Right lobe of liver (tissue), 6 donors: ENCODE measurements around the gene SLMAP. TPM values are rescaled to one million over a fixed set of nuclear protein-coding genes. Genes with fewer than 3 reads are reported as not detected.
A peak's percentile ranks its signal among the peaks of the same experiment; 100 is the strongest.
"Not testable (repeated sequence)": the region's sequence is repeated elsewhere in the genome, so short reads cannot be mapped to it uniquely, and the experiment has no call there.

Source experiments
- ATAC-seq, 4 donors: fragments of 200-7000 bp; cut with Tn5 transposase; one replicate each; pipeline ENCODE4 v1.9.1; 2020; ENCODE audit warnings: mild to moderate bottlenecking in 4 of 4, moderate library complexity in 4 of 4
- DNase-seq, 3 donors: peaks; one replicate each; pipeline ENCODE4 v3.0.0-alpha.2; 2020
- H3K27ac ChIP-seq, 3 donors: fragments of 200-600 bp; one replicate each; pipeline ENCODE4 v1.8.0; 2022
- H3K27me3 ChIP-seq, 2 donors: fragments of 200-600 bp; one replicate each; pipeline ENCODE4 v1.8.0; 2022
- H3K36me3 ChIP-seq, 4 donors: fragments of 200-600 bp; sonication (generic) in 1 of 4; one replicate each; pipeline versions ENCODE4 v1.5.1 to v1.8.0; 2017 to 2022; ENCODE audit warnings: control low read depth in 1 of 4
- H3K4me1 ChIP-seq, 4 donors: fragments of 200-600 bp; sonication (generic) in 1 of 4; one replicate each; pipeline versions ENCODE4 v1.5.1 to v1.8.0; 2017 to 2022; ENCODE audit warnings: control low read depth in 1 of 4
- H3K4me3 ChIP-seq, 3 donors: fragments of 200-600 bp; one replicate each; pipeline ENCODE4 v1.8.0; 2022
- H3K9me3 ChIP-seq, 4 donors: fragments of 200-600 bp; sonication (generic) in 1 of 4; one replicate each; pipeline versions ENCODE4 v1.5.1 to v1.8.0; 2017 to 2022; ENCODE audit warnings: control low read depth in 1 of 4
- CTCF ChIP-seq, 4 donors: fragments of 200-600 bp in 3 of 4; fragments of 450-650 bp in 1 of 4; IDR thresholded peaks; one replicate each; pipeline versions ENCODE4 v1.5.1 to v1.8.0; 2016 to 2022; ENCODE audit warnings: antibody characterized with exemption in 4 of 4, mild to moderate bottlenecking in 2 of 4
- POLR2A ChIP-seq: fragments of 450-650 bp; IDR thresholded peaks from one replicate; pipeline ENCODE4 v1.6.1; 2017; ENCODE audit warnings: antibody characterized with exemption, mild to moderate bottlenecking
- WGBS: methylation state at CpG from one replicate; pipeline ENCODE4 v1.1.6; 2018; ENCODE audit warnings: low coverage, low lambda C conversion rate; ENCODE audit not compliant: insufficient coverage; ENCODE audit errors: missing lambda C conversion rate; 5-methylcytosine and 5-hydroxymethylcytosine counted together
- intact Hi-C, 2 donors: fragments of 100-400 bp; cut with DNase I; formaldehyde crosslinking; loops; one replicate each; pipeline versions ENCODE4 v1.11.2 to v1.14.1; 2022
- total RNA-seq, 6 experiments: library from RNA; depleted of rRNA in 2 of 6; stranded (reverse); fragments of >200 nt in 2 of 6; fragmentation: NEBNext Ultra II Directional in 3 of 6; extraction: Animal tissue kit (Norgen Biotek cat#: 25700) in 3 of 6; gene quantifications; one replicate each; pipeline versions ENCODE4 v1.1.0 to v1.2.4, GENCODE V29; 2016 to 2023
- donor health status: DM: no; HTN: yes; CAD: no.
- donor health status: DM: no; HTN: no; CAD: no.
- donor health status: DM: no; HTN: no; CAD: no.
- donor health status: DM: no; HTN: yes; CAD: no.
- donor health status: DM: no; HTN: yes; CAD: no.

Gene SLMAP
- total RNA-seq, 6 experiments from 2014 or later: 21.1 to 34.9 (median 25.1) TPM

- intact Hi-C loops: no loop called here
- no CpG with 5 or more reads among the region's 4 CpGs for WGBS
These were observed 99.8 kb downstream of the SLMAP start for GRCh38 chr3:57855943-57856342.

GRCh38 chr3:57856675-57857074 is 100.6 kb downstream of the SLMAP start:
- no peak for DNase-seq
- 51% methylated on average over 2 of the region's 2 CpGs for WGBS
- intact Hi-C loops: no loop called here
- H3K36me3 ChIP-seq: peaks cover 0 to 24% (median 8%) of the 10 kb centered on the region in 4 donors
- no peaks in the 10 kb centered on the region for H3K4me1 ChIP-seq
- H3K9me3 ChIP-seq: no peaks in the 10 kb centered on the region
- H3K27ac ChIP-seq: no peak overlapping the region
- no peak for ATAC-seq
- H3K4me3 ChIP-seq: no peak overlapping the region
- TF ChIP-seq CTCF (IDR thresholded peaks at IDR 0.05): peak in 3 of 4 donors; percentile 5 to 15 (median 7)
- no peak for TF ChIP-seq POLR2A
- H3K27me3 ChIP-seq: no peaks in the 10 kb centered on the region

More at GRCh38 chr3:57855943-57856342, 99.8 kb downstream of the SLMAP start:
- Histone ChIP-seq H3K27ac (no peak overlapping the region), H3K36me3 (peaks cover 0 to 23% (median 7%) of the 10 kb centered on the region in 4 donors), H3K9me3 (no peaks in the 10 kb centered on the region), H3K4me1 (no peaks in the 10 kb centered on the region), H3K4me3 (no peak overlapping the region), H3K27me3 (no peaks in the 10 kb centered on the region)
- no peak for TF ChIP-seq CTCF (IDR thresholded peaks at IDR 0.05)
- TF ChIP-seq POLR2A: no peak
- ATAC-seq: no peak
- no peak for DNase-seq

- no peak for TF ChIP-seq CTCF (IDR thresholded peaks at IDR 0.05)
- TF ChIP-seq POLR2A: no peak
- Histone ChIP-seq H3K4me1 (no peaks in the 10 kb centered on the region), H3K9me3 (no peaks in the 10 kb centered on the region), H3K36me3 (peaks cover 0 to 37% (median 6%) of the 10 kb centered on the region in 4 donors), H3K27me3 (no peaks in the 10 kb centered on the region), H3K27ac (no peak overlapping the region), H3K4me3 (no peak overlapping the region)
- no peak for DNase-seq
- intact Hi-C loops: no loop called here
- no peak for ATAC-seq
These were observed 106.8 kb downstream of the SLMAP start for GRCh38 chr3:57862894-57863293.

- Histone ChIP-seq H3K4me3 (no peak overlapping the region), H3K36me3 (peaks cover 0 to 32% (median 5%) of the 10 kb centered on the region in 4 donors), H3K9me3 (no peaks in the 10 kb centered on the region), H3K27ac (no peak overlapping the region), H3K4me1 (no peaks in the 10 kb centered on the region), H3K27me3 (no peaks in the 10 kb centered on the region)
- TF ChIP-seq CTCF (IDR thresholded peaks at IDR 0.05) (no peak), POLR2A (no peak)
- intact Hi-C loops: no loop called here
- DNase-seq (no peak), ATAC-seq (no peak)
- WGBS: 76% methylated on average over 2 of the region's 2 CpGs
These were observed 107.3 kb downstream of the SLMAP start for GRCh38 chr3:57863380-57863779.

- Histone ChIP-seq H3K4me1 (no peaks in the 10 kb centered on the region), H3K36me3 (peaks cover 0 to 25% (median 4%) of the 10 kb centered on the region in 4 donors), H3K27ac (no peak overlapping the region), H3K27me3 (no peaks in the 10 kb centered on the region), H3K9me3 (no peaks in the 10 kb centered on the region), H3K4me3 (no peak overlapping the region)
- WGBS: 17% methylated on average over 1 of the region's 1 CpG
- DNase-seq (no peak), ATAC-seq (no peak)
- intact Hi-C loops: no loop called here
- TF ChIP-seq POLR2A (no peak), CTCF (IDR thresholded peaks at IDR 0.05) (peak; percentile 6 to 36 (median 23))
These were observed 108.7 kb downstream of the SLMAP start for GRCh38 chr3:57864853-57865252.

- H3K4me1 ChIP-seq, ATAC-seq, H3K4me3 ChIP-seq, intact Hi-C loops, H3K27ac ChIP-seq, H3K27me3 ChIP-seq, H3K36me3 ChIP-seq, H3K9me3 ChIP-seq, DNase-seq: not testable (repeated sequence)
- 100% methylated on average over 1 of the region's 1 CpG for whole genome bisulfite sequencing
These were observed 113.0 kb downstream of the SLMAP start for GRCh38 chr3:57869110-57869509.
